ENCODE data around the gene ARNT2. TPM values are rescaled to one million over a fixed set of nuclear protein-coding genes. Genes with fewer than 3 reads are reported as not detected.

ARNT2 gene
- total and polyA plus RNA-seq, 2 of the 13 experiments (the other 11 are each of a cell fraction or from before 2014, with no cell fraction given): 0.69 to 1.7 TPM

DNA sequence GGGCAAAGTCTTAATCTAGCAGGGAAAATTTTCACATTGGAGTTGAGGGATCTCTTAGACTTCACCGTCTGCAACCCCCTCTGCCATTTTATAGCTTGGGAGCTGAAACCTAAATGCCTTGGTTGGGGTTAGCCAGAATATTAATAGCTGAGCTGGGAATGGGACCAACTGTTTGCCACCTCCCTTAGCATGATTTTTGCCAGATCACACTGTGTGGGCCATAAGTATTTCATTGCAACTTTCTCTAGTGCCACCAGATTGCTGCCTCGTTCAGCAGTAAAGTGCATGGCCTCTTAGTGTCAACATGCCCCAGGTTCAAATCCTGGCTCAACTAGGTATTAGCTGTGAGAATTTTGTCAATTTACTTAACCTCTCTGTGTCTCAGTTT lies 235.0 kb downstream of the ARNT2 start:
- intact Hi-C loops (cut with micrococcal nuclease; ENCODE audit: unreplicated experiment) (no loop called here), in situ Hi-C loops (cut with HindIII; ENCODE audit: extremely low pct_ligation_motif_present, low pct_unique_long_range_greater_than_20kb) (no loop called here)
- H3K79me2 ChIP-seq (ENCODE audit: insufficient read depth, low read length): no peaks in the 10 kb centered on the region
- H3K27ac ChIP-seq (ENCODE audit: extremely low read length, insufficient read depth, low read length): no peak overlapping the region
- H4K20me1 ChIP-seq (ENCODE audit: insufficient read depth, low read length): no peaks in the 10 kb centered on the region; the same call in 1 of the 2 replicates
- no peak for TF ChIP-seq ONECUT2 (CRISPR knock-in tag; IDR thresholded peaks at IDR 0.05)
- TF ChIP-seq, protein P1, sequence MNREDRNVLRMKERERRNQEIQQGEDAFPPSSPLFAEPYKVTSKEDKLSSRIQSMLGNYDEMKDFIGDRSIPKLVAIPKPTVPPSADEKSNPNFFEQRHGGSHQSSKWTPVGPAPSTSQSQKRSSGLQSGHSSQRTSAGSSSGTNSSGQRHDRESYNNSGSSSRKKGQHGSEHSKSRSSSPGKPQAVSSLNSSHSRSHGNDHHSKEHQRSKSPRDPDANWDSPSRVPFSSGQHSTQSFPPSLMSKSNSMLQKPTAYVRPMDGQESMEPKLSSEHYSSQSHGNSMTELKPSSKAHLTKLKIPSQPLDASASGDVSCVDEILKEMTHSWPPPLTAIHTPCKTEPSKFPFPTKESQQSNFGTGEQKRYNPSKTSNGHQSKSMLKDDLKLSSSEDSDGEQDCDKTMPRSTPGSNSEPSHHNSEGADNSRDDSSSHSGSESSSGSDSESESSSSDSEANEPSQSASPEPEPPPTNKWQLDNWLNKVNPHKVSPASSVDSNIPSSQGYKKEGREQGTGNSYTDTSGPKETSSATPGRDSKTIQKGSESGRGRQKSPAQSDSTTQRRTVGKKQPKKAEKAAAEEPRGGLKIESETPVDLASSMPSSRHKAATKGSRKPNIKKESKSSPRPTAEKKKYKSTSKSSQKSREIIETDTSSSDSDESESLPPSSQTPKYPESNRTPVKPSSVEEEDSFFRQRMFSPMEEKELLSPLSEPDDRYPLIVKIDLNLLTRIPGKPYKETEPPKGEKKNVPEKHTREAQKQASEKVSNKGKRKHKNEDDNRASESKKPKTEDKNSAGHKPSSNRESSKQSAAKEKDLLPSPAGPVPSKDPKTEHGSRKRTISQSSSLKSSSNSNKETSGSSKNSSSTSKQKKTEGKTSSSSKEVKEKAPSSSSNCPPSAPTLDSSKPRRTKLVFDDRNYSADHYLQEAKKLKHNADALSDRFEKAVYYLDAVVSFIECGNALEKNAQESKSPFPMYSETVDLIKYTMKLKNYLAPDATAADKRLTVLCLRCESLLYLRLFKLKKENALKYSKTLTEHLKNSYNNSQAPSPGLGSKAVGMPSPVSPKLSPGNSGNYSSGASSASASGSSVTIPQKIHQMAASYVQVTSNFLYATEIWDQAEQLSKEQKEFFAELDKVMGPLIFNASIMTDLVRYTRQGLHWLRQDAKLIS (CRISPR knock-in tag; IDR thresholded peaks at IDR 0.05): no peak
- FAIRE-seq (no peak), ATAC-seq (no peak), DNase-seq (ENCODE audit: low spot score) (no peak)
- H3K9me3 ChIP-seq (ENCODE audit: low read length): no peaks in the 10 kb centered on the region
- ChIA-PET POLR2A (no interaction called here), CTCF (ENCODE audit: low intra/inter-chr PET ratio, low total read pairs) (no interaction called here)
- H3K27me3 ChIP-seq (ENCODE audit: control insufficient read depth in 1 of 2, insufficient read depth in 2 of 2, low read length in 2 of 2): peaks cover 0 to 2% of the 10 kb centered on the region in 2 experiments; a peak in 2 of 5 replicates
- no peak overlapping the region for H3K9ac ChIP-seq (ENCODE audit: insufficient read depth, low read depth, low read length)
- no peak overlapping the region for H3K4me2 ChIP-seq (ENCODE audit: low read depth, low read length)
- 9% methylated on average over 2 of the region's 2 CpGs for WGBS (ENCODE audit: low lambda C conversion rate)
- no peaks in the 10 kb centered on the region for H3K4me1 ChIP-seq (ENCODE audit: insufficient read depth, low read length)
- H3K36me3 ChIP-seq (replicated peaks in 1 of 2; ENCODE audit: control insufficient read depth in 1 of 2, insufficient read depth in 2 of 2, low read length in 2 of 2): no peaks in the 10 kb centered on the region
- H3K4me3 ChIP-seq (replicated peaks in 1 of 3; ENCODE audit: insufficient read depth in 1 of 3, low read depth in 2 of 3, low read length in 3 of 3): no peak overlapping the region
- no TSS peak for BruUV-seq (replicated peaks)
- no peak overlapping the region for H2AFZ ChIP-seq (ENCODE audit: low read length)

DNA sequence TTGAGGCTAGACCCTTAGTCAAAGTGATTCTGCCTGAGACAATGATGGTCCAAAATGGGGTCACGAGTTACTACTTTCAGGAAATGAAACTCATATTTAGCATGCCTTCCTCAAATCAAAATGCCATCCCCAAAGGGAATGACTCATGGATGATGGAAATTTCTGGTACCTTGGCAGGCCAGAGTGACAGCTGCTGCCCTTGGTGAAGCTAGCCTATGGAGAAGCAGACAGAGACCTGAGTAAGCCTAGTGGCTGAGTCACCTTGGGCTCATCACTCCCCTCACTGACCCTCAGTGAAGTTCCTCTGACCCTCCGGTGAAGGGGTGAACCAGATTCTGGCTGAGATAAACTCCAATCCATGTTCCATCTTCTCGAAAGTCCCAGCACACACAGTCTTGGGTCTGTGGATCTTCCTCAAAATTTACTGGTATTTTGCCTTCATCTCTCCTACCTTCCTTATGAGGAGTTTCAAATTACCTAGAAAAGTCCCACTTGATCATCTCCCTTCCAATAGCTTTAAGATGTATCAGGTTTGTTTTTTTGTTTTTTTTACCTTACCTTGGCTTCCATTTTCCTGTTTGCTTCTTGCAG lies 236.4 kb downstream of the ARNT2 start:
- H3K27ac ChIP-seq (ENCODE audit: extremely low read length, insufficient read depth, low read length): no peak overlapping the region
- no TSS peak for BruUV-seq (replicated peaks)
- intact Hi-C loops (cut with micrococcal nuclease; ENCODE audit: unreplicated experiment): no loop called here
- H3K4me2 ChIP-seq (ENCODE audit: low read depth, low read length): no peak overlapping the region
- no peak for DNase-seq (ENCODE audit: low spot score)
- H3K36me3 ChIP-seq (replicated peaks in 1 of 2; ENCODE audit: control insufficient read depth in 1 of 2, insufficient read depth in 2 of 2, low read length in 2 of 2): no peaks in the 10 kb centered on the region
- no peak for TF ChIP-seq ZNF292 (CRISPR knock-in tag; IDR thresholded peaks at IDR 0.05; ENCODE audit: borderline replicate concordance, low read depth)
- TF ChIP-seq ZNF317 (CRISPR knock-in tag; IDR thresholded peaks at IDR 0.05): peak; percentile 95
- CTCF ChIA-PET (ENCODE audit: low intra/inter-chr PET ratio, low total read pairs): no interaction called here
- no peak for ATAC-seq
- no peak overlapping the region for H3K9ac ChIP-seq (ENCODE audit: insufficient read depth, low read depth, low read length)
- in situ Hi-C loops (cut with HindIII; ENCODE audit: extremely low pct_ligation_motif_present, low pct_unique_long_range_greater_than_20kb): no loop called here
- no peak for FAIRE-seq
- peaks cover 0 to 2% of the 10 kb centered on the region in 2 experiments; a peak in 1 of 5 replicates for H3K27me3 ChIP-seq (ENCODE audit: control insufficient read depth in 1 of 2, insufficient read depth in 2 of 2, low read length in 2 of 2)
- no peak overlapping the region for H2AFZ ChIP-seq (ENCODE audit: low read length)
- H3K4me3 ChIP-seq (replicated peaks in 1 of 3; ENCODE audit: insufficient read depth in 1 of 3, low read depth in 2 of 3, low read length in 3 of 3): no peak overlapping the region
- POLR2A ChIA-PET: no interaction called here
- no peaks in the 10 kb centered on the region for H3K4me1 ChIP-seq (ENCODE audit: insufficient read depth, low read length)
- no peaks in the 10 kb centered on the region for H3K79me2 ChIP-seq (ENCODE audit: insufficient read depth, low read length)
- no peaks in the 10 kb centered on the region for H3K9me3 ChIP-seq (ENCODE audit: low read length)
- 21% methylated on average over 3 of the region's 3 CpGs for WGBS (ENCODE audit: low lambda C conversion rate)
- no peaks in the 10 kb centered on the region for H4K20me1 ChIP-seq (ENCODE audit: insufficient read depth, low read length)

Data from HepG2 (cell line).